CD4-positive, alpha-beta T cell treated with Interleukin-6 at 100 ng/mL for 8 hours (primary cell): Measurements from ENCODE around the gene CAPRIN1.
"Not testable (repeated sequence)": the region's sequence is repeated elsewhere in the genome, so short reads cannot be mapped to it uniquely, and the experiment has no call there.

Experiments
- DNase-seq: peaks from one replicate; pipeline ENCODE4 v3.0.0-alpha.2; 2020; ENCODE audit warnings: mixed read lengths, low spot score

The CAPRIN1 gene

DNA sequence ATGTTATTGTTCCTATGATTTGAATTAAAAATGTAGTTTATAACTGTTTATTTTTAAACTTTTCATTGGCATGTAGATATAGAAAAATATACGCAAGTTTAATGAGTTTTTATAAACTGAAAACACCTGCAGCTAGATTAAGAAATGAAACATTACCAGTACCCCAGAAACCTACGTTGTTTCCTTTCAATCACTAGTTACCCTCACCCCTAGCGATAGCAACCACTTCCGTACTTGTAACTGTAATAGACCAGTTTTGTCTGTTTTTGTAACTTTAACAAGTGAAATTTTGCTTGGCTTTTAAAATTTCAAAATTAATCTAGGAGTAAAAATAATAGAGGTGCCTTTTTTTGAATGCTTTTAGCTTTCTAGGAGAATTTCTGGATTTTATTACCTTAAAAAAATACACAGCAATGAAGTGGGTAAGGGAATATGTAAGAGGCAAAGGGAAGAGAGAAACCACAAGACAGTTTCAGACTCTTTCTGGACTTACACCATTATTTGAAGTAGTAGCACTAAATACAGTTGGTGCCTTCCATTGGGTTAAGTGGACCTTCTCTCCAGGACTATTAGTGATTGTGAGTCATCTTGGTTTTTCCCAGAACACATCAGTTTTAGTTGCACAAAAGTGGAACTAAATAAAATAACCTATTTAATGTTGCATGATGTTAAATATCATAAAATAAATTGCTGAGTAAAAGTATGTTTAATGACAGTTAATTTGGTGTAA lies 35.2 kb downstream of the CAPRIN1 start:
- no peak for DNase-seq

DNA sequence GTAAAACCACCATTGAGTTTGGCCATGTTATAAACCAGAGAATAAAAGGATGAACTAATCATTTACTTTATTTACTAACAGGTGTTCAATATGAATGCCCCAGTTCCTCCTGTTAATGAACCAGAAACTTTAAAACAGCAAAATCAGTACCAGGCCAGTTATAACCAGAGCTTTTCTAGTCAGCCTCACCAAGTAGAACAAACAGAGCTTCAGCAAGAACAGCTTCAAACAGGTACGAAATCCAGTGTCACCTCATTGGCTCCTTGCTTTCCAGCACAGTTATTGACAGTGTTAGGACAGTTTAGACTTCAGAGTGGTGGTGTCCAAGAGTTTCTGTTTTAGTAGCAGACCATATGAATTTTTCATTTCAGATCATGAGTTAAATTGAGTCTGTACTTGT lies 40.3 kb downstream of the CAPRIN1 start:
- no peak for DNase-seq

DNA sequence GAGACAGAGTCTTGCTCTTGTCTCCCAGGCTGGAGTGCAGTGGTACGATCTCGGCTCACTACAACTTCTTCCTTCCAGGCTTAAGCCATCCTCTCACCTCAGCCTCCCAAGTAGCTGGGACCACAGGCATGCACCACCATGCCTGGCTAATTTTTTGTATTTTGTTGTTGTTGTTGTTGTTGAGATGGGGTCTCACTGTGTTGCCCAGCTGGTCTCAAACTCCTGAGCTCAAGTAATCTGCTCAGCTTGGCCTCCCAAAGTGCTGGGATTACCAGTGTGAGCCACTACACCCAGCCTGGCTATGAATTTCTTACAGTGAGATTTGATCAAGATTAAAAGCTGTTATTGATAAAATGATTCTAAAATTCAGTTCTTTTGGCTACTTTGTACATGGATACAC lies 43.4 kb downstream of the CAPRIN1 start:
- not testable (repeated sequence) for DNase-seq

DNA sequence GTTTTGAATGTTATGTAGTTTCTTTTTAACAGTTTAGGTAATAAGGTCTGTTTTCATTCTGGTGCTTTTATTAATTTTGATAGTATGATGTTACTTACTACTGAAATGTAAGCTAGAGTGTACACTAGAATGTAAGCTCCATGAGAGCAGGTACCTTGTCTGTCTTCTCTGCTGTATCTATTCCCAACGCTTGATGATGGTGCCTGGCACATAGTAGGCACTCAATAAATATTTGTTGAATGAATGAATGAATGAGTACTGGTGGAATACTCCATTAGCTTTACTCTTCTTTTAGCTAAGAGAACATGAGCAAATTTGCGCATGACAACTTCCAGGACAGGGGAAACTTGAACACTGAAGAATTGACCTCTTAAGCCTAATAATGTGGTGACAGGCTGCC lies 47.3 kb downstream of the CAPRIN1 start:
- no peak for DNase-seq

DNA sequence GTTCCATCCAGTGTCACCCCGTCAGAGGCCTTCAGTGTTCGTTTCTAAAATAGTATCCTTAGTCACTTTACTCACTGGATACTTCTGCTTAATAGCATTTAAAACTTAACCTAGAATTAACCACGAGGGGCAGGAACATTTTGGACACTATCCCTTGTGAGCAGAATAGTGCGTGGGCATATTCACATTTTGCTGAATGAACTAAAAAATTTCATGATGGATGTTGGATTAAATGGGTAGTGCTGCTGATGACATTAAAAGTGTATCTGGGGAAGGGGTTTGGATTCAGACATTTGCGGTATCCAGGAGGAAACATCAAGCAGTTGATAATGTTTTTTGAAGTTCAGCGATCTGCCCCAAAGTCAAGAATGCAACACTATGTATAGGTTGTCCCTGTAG lies 53.1 kb downstream of the CAPRIN1 start:
- DNase-seq, result no peak

DNA sequence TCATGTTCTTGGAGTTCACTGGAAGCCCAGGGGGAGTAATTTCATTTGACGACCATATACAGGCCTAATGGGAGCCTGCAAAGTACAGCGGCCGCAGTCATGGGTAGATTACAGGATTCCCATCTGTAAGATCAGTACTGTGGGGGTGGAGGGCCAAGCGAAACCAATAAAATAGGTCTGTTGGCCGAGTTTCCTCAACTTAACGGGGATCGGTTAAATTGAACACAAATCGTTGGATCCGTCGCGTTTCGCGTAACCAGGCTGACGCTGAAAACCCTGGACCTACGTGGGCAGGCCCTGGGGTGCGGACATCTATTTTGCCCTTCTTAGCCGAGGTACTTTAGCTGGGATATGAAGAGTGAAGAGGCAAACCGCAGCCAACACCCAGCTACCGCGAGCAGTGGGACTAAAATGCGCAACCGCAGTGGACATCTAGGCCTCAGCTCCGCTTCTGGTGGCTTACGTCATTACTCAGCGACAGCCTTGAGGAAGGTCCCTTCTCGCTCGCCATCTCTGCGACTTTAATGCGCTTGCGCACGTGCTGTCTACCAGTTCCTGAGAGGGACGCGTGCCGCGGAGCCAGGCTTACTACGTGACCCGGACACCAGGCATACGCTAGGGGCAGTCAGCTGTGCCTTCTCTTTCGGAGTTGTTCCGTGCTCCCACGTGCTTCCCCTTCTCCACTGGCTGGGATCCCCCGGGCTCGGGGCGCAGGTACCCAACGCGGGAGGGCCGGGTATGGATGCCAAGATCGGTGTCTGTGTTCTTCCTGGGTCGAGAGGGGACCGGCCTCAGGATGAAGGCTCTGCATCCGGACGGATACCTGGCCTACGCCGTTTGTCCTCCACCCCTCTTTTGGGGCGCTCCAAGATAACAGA lies 53.8 kb downstream of the CAPRIN1 start, which contains the start of gene NAT10:
Gene NAT10 (plus strand): TSS at position 551 of the 878 bp plus-strand sequence. CDS start 2,597 bp downstream, outside the sequence.
- DNase-seq, result peak; percentile 98

DNA sequence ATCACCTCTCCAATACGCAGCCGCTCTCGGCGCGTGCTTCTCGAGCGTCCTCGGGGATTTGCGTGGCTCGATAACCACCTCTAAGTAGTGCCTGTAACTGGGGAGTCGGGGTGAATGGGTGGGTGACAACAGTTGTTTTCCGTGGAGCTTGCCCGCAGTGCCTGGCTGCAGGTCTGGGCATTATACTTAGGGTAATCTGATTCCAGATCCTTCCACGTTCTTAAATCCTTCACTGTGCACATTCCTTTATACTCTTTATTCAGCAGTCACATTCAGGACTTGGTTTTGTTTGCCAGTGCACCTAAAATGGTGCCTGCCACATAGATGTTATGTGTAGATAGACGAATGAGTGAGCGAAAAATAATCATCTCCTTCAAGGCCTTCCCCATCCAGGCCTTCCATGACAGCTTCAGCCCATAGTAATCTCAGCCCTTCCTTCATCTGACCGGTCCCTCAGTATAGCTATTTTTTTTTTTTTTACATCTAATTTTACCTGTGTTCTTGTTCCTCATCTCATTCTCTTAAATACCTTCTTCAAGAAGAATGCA lies 54.5 kb downstream of the CAPRIN1 start:
- DNase-seq, result no peak

DNA sequence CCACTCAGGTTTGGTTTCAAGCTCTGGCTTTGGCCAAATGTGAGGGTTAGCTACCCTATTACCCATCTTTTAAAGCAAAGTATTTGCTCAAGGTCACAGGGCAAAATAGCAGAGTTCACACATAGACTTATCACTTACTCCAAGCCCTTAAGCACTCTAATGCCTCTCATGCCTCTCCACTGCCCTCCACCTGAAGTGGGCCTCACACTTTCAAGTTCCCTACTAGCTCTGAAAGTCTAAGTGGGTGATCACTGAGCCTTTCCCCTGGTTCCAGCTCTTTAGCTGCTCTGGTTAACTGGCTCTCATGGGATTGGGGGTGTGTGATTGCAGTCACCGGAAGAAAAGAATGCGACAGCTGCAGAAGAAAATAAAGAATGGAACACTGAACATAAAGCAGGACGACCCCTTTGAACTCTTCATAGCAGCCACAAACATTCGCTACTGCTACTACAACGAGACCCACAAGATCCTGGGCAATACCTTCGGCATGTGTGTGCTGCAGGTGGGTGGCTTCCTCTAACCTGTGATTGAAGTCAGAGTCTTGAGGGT lies 60.3 kb downstream of the CAPRIN1 start:
- DNase-seq, result no peak

DNA sequence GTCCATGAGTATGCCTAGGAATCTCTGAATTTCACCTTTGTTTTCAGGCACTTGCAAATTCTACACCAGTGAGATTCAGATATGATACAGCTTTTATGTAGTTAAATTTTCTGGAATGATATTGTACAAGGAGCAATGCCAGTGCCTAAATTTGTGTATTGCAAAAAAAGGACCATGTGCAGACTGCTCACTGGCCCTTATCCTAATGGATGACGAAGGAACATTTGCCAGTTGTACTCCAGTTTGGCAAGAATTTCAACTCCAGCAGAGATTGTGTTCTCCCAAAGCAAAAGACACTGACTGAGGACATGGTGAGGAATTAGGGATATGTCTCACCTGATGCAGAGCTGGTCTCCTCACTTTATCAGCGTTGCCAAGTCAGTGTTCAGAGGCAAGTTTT lies 62.5 kb downstream of the CAPRIN1 start:
- DNase-seq, result no peak

DNA sequence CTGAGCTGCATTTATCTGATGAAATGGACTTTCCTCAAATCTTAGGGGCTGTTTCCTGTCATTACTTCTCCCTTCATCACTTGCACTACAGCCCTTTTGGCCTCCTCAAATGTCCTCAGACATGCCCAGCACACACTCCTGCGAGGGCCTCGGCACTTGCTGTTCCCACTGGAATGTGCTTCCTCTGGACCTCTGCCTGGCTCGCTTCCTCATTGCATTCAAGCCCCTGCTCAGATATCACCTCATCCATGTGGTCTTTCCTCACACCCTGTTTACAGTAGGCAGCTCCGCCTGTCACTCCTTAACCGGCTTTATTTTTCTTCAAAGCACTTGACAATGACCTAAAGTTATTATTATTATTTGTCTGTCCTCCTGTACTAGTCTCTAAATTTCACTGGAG lies 62.9 kb downstream of the CAPRIN1 start:
- DNase-seq, result no peak

DNA sequence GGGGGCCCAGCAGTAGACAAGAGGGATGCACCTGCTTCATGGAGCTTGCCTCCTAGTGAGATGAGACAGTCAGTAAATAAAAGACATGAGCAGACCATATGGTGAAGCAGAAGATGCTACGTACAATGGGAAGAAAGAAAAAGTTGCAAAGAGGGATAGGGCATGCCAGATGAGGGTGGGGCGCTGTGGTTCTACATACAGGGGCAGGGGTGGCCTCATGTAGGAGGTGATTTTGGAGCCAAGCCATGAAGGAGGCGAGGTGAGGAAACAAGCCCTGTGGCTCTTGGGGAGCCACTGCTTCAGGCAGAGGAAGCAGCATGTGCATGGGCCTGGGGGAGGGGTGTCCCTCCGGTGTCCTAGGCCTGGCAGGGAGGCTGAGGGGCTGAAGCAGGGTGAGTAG lies 69.1 kb downstream of the CAPRIN1 start:
- no peak for DNase-seq

DNA sequence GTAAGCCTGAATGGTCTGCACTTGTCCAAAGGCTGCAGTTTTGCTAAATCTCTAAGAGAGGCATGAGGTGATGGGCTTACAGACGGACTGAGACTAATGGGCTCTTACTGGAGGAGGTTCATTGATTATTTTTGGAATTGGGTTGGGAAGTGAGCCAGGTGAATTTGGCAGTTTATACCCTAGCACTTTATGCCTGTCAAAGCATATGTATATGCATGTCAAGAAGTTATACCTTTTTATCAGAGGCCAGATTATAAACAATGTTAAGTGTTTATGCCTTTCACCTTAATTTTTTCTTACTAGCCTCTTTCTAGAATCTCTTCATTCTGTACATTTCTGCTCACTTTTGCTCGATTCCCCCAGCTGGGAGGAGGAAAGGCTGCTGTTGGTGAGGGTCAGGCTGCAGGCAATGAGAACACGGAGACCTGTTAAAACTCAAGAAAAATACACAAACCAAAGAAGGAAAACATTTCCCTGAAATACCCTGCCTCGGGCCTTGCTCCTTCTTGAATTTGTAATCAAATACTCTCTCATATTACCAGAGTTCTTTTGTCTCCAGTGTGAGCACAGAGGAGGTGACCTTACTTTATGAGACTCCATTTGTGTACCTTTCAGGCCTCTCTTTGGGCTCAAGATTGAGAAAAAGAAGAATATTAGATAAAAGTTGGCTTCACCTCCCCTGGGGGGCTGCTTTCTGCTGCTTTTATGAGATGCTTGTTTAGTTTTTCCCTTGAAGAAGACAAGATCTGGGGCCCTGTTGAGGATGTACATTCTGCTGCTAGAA lies 73.5 kb downstream of the CAPRIN1 start:
- no peak for DNase-seq

DNA sequence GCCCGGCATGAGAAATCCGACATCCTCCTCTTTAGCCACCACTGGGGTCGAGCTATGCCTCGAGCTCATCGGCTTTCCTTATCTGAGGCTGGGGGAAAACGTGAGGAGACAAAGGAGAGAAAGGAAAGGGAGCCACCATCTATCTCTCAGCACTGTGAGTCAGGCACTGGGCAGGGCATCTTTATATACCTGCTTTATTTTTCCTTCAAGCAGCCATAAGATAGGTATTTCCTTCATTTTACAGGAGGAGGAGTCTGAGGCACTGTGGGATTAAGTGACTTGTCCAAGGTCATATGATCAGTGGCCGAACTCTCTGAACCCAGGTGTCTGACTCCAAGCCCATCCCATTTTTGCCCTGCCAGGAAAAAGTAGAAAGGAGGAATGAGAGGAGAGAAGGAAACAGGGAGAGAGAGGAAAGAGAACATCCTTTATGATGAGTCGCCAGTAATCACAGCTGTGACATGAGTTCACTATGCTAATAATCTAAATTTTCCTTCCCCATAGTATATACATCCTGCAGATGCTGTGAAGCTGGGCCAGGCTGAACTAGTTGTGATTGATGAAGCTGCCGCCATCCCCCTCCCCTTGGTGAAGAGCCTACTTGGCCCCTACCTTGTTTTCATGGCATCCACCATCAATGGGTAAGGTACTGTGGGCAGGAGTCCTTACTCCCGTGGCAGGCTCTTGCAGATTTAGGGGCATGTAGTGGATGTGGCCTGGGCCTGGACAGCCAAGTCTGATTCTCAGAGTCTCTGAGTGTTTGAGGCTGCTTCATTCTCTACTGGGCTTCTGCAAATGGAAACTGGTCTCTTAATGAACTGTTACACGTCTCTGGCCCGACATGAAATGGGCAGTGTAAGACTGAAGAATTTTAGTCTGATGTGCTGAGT lies 75.7 kb downstream of the CAPRIN1 start:
- no peak for DNase-seq

DNA sequence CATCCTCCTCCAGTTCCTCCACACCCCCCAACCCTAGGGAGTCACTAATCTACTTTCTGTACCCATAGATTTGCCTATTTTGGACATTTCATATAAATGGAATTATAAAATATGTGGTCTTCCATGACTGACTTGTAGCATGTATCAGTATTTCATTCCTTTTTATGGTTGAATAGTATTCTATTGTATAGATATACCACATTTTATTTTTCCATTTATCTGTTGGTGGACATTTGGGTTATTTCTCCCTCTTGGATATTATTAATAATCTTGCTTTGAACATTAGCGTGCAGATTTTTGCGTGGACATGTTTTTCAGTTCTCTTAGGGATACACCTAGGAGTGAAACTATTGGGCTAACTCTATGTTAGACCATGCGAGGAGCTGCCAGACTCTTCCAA lies 77.3 kb downstream of the CAPRIN1 start:
- DNase-seq, result no peak

DNA sequence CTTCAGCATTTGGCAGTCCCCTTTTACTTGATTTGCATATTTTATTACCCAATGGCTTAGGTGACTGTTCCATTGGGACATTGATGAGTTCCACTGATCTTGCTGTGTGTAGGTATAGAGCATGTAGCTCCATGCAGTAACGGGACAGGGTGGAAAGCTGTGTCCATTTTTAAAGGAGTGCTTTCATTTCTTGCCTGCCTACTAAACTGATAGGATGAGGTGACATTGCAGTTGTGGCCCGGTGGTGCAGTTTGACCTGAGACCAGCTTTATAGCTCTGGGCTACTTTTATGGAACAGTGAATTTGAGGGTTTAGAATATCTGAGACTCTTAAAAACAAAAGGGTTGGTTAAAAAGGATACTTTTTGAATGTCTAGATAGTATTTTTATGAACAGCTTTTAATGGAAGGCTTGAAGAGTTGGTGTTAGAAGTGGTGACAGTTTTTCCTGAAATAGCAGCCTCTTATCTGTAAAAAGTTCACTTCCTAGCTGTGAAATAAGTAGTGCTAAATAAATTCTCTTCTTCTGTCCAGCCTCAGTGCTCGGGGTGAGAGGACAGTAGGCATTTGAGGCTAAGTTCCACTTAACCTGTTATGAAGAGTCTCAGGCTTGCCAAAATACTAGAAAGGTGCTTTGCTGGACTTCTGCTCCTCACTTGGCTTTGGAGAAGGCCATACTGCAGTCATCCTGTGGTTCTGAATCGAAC lies 80.9 kb downstream of the CAPRIN1 start:
- no peak for DNase-seq

DNA sequence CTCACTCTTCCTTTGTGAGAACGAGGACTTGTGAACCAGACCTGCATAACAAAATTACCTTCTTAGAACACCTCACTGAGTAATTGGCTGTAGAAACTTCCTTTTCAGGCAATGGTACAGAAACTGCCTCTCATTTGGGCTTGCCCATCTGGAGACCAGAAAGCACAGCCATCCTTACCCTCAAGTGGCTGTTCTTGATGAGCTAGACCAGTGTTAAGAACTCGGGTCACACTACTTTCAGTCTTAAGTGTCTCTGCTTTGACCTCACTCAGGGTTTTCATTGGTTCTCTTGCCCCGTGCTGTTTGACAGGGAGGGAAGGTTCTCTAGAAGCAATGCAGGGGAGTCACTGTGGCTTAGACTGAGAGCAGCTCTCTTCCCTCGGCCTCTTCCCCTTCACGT lies 83.2 kb downstream of the CAPRIN1 start:
- DNase-seq, result no peak

DNA sequence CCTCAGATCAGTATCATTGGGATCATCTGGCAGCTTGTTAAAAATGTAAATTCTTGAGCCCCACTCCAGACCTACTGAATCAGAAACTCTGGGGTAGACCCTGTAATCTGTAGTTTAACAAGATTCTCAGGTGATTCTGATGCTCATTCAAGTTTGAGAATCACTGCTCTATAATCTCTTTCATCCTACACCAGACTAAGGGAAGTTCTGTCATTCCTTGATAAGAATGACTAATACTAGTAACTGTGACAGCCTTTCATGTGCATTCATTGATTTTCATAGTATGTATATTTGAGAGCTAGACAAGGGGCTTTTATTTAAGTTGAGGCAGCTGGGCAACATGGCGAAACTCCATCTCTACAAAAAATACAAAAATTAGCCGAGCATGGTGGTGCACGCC lies 83.9 kb downstream of the CAPRIN1 start:
- no peak for DNase-seq

DNA sequence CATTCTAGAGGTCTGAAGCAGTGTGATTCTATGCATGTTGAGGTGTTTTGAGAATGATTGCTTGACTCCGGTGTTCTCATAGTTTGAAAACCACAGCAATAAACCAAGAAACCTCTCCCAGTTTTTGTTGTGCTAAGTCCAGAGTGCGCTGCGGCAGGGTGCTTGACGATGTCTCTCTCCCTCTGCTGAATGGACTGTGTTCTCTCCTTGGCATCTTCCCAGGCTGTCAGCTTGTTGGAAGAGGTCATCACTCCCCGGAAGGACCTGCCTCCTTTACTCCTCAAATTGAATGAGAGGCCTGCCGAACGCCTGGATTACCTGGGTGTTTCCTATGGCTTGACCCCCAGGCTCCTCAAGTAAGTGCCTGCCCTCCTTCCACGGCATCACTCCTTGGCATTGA lies 84.9 kb downstream of the CAPRIN1 start:
- no peak for DNase-seq

DNA sequence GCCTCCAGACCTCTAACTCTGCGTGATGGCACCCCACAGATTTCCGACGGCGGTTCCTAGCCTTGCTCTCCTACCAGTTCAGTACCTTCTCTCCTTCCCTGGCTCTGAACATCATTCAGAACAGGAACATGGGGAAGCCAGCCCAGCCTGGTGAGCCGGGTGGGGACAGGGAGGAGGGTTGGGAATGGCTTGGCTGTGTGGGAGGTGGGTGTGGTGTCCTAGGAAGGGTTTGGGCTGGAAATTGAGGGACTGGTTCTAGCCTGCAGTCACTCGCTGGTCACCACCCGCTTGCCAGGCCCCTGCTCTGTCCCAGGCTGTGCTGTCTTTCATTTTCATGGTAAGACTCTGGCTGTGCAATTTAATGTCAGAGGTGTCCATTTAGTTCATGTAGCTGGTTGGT lies 87.8 kb downstream of the CAPRIN1 start:
- no peak for DNase-seq

DNA sequence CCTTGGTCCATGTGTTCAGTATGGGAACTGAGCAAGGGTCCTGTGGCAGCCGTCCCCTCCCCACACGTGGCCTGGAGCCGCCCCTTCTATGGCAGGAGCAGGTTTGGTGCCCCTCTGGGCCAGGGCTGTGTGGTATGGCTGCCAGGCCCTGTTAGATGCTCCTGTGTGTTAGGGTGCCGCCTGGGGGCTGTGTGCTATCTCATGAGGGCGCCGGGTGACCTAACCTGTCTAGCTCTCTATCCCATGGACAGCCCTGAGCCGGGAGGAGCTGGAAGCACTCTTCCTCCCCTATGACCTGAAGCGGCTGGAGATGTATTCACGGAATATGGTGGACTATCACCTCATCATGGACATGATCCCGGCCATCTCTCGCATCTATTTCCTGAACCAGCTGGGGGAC lies 88.6 kb downstream of the CAPRIN1 start:
- DNase-seq, result no peak
